ENCODE measurements around the gene SLC5A2.

The SLC5A2 gene

DNA sequence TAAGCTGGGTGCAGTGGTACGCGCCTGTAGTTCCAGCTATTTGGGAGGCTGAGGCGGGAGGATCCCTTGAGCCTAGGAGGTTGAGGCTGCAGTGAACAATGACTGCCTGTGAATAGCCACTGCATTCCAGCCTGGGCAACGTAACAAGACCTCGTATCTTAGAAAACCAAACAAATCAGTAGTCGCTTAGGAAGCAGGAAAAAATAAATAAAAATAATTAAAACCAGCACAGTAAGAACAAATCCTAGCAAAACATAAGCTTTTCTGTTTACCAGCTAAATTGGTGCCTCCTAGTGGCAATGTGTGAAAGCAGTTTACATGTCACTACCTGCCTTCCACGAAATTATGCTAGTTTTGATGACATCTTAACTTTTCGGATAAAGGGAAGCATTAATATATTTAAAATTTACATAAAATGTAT is 22.3 kb upstream of the SLC5A2 start:
- FAIRE-seq: peak; percentile 76

DNA sequence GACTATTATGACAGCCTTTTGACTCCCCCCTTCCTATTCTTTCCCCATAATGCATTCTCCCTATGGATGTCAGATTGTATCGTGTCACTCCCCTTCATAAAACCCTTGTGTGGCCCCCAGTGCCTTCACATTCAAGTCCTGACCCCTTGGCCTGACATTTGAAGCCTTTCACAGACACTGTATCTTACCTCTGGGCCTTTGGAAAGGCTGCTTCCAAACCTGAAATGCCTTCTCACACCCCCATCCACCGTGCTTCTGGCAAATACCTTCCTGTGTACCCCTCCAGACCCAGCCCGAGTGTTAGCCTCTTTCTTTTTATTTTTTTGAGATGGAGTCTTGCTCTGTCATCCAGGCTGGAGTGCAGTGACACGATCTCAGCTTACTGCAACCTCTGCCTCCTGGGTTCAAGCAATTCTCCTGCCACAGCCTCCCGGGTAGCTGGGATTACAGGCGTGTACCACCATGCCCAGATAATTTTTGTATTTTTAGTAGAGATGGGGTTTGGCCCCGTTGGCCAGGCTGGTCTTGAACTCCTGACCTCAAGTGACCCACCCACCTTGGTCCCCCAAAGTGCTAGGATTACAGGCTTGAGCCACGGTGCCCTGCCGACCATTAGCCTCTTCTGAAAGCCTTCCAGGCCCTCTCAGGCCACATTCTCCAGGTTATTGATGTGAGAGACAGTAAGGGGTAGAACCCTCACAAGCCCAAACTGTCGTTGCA is 21.6 kb upstream of the SLC5A2 start:
- FAIRE-seq: no peak

DNA sequence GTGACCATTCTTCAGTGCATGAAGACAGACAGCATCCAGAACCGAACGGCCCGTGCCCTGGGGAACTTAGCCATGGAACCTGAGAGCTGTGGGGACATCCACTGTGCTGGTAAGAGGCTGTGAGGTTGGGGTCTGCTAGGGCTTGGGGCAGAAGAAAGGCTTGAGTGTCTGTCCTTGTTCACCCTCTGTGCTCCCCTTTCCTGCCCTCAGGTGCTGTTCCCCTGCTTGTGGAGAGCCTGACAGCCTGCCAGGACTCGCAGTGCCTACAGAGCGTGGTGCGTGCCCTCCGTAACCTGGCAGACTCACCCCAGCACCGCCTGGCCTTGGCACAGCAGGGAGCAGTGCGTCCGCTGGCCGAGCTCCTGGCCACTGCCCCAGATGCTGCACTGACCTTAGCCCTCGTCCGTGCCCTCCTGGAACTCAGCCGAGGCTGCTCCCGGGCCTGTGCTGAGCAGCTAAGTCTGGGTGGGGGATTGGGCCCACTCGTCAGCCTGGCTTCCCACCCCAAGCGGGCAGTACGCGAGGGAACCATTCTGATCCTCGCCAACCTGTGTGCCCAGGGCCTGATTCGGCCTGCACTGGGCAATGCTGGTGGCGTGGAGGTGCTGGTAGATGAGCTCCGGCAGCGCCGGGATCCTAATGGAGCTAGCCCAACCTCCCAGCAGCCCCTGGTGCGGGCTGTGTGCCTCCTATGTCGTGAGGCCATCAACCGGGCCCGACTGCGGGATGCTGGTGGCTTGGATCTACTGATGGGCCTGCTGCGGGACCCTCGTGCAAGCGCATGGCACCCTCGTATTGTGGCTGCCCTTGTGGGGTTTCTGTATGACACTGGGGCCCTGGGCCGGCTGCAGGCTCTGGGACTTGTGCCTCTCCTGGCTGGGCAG is 20.8 kb upstream of the SLC5A2 start:
- FAIRE-seq: no peak

DNA sequence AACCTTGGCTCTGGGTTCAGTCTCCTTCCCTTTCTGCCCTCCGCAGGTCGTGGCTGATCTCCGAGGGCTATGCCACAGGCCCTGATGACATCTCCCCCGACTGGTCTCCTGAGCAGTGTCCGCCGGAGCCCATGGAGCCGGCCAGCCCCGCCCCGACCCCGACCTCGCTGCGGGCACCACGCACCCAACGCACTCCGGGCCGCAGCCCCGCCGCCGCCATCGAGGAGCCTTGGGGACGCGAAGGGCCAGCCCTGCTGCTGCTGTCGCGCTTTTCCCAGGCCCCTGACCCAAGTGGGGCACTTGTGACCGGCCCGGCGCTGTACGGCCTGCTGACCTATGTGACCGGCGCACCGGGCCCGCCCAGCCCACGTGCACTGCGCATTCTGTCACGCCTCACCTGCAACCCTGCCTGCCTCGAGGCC is 18.6 kb upstream of the SLC5A2 start:
- FAIRE-seq: no peak

DNA sequence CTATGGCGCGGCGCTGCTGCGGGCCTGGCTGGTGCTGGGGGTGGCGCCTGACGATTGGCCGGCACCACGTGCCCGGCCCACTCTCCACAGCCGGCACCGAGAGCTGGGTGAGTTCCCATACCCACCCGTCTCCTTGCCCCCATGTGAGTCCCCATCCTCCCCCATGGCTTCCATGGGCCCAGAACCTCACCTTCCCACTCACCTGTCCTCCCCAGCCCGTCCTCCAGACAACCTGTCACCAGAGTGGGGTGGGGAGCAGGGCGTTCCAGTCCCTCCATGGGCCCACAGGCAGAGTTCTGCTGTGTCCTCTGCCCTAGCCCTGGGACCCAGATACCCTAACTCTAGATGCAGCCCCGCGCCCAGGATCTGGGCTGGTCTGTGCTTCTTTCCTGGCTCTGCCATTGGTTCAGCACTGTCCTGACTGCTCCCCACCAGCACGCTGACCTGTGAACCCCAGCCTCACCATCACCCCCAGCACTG is 18.1 kb upstream of the SLC5A2 start:
- no peak for FAIRE-seq

DNA sequence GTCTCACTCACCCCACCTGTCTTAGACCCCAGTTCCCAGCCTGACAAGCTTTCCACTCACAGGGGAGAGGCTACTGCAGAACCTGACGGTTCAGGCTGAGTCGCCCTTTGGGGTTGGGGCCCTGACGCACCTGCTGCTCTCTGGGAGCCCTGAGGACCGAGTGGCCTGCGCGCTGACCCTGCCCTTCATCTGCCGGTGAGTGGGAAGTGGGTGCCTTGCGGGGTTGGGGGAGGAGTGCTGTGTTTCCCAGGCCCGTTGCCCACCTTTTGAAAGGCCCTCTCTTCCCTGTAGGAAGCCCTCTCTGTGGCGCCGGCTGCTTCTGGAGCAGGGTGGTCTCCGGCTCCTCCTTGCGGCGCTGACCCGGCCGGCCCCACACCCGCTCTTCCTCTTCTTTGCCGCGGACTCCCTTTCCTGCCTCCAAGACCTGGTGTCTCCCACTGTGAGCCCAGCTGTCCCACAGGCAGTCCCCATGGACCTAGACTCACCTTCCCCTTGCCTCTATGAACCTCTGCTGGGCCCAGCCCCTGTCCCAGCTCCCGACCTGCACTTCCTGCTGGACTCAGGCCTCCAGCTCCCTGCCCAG is 17.0 kb upstream of the SLC5A2 start:
- FAIRE-seq: no peak

DNA sequence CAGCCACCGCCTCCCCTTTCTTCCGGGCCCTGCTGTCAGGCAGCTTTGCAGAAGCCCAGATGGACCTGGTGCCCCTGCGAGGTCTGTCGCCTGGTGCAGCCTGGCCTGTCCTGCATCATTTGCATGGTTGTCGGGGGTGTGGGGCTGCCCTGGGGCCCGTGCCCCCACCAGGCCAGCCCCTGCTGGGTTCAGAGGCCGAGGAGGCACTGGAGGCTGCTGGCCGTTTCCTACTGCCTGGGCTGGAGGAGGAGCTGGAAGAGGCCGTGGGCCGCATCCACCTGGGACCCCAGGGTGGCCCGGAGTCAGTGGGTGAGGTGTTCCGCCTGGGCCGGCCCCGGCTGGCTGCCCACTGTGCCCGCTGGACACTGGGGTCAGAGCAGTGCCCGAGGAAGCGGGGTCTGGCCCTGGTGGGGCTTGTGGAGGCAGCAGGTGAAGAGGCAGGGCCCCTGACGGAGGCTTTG is 16.5 kb upstream of the SLC5A2 start:
- no peak for FAIRE-seq

DNA sequence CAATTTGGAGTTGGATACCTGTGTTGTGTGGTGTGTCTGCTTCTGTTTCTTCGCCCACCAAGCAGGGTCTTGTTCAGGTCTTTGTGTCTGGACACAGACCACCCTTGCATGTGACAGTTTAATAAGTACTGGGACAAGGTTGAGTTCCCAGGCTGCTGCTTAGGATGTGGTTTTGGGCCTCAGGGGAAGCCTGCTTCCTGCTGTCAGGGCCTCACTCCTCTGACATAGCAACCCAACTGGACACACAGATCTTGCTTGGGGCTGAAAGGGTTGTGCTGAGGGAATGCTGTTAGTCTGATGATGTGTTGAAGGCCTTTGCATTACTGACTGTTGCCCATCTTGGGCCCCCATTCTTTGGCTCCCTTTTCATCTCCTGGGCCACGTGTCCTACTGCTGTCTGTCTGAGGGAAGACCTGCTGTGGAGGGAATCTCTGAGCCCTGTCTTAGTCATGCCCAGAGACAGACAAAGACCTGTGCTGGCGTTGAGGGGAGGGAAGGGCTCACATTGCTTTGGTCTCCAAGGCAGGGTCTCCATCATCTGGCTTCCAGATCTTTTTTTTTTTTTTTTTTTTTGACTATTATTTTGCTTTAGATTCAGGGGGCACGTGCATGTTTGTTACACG is 15.7 kb upstream of the SLC5A2 start:
- FAIRE-seq: no peak

DNA sequence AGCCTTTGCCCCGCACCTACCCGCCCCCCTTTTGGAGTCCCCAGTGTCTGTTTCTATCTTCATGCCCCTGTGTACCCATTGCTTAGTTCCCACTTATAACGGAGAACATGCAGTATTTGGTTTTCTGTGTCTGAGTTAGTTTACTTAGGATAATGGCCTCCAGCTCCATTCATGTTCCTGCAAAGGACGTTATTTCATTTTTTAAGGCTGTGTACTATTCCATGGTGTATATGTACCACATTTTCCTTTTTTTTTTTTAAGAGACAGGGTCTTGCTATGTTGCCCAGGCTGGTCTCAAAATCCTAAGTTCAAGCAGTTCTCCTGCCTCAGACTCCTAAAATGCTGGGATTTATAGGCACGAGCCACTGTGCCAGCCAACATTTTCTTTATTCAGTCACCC is 15.1 kb upstream of the SLC5A2 start:
- no peak for FAIRE-seq

DNA sequence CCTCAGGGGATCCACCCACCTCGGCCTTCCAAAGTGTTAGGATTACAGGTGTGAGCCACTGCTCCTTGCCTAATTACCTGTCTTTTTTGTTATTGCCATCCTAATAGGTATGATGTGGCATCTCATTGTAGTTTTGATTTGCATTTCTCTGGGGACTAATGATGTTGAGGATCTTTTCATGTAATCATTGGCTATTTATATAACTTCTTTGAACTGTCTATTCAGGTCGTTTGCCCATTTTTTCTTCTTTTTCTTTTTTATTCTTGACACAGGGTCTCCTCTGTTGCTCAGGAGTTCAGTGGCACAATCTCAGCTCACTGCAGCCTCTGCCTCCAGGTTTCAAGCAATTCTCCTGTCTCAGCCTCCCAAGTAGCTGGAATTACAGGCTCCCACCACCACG is 12.3 kb upstream of the SLC5A2 start:
- FAIRE-seq: no peak

DNA sequence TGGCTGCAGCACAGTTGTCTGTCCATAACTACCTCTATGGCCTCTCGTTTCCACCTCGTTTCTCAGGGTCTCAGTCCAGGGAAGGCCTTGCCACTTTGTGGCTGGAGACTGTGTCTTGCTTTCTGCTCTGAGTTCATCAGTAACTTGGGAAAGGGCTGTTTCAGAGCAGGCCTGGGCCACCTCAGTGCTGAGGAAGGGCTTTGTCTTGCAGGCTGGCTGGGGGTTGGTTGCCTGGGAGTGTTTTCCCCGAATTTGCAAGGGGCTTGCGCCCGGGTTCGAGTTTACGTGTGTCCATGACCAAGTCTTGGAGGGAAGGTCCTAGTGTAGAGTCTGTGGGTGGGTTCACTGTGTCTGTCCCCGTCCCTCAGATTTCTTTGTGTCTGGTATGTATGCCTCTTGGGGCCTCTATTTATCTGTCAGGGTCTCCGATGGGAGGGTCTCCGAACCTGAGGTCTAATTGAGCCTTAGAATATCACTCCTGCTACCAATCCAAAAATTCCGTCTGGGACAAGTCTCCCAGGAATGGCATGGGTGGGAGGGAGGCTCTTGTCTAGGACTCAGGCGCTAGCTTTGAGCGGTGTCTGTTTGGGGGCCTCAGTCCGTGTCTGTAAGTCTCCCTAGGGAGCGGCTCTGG is 11.6 kb upstream of the SLC5A2 start:
- FAIRE-seq: no peak

DNA sequence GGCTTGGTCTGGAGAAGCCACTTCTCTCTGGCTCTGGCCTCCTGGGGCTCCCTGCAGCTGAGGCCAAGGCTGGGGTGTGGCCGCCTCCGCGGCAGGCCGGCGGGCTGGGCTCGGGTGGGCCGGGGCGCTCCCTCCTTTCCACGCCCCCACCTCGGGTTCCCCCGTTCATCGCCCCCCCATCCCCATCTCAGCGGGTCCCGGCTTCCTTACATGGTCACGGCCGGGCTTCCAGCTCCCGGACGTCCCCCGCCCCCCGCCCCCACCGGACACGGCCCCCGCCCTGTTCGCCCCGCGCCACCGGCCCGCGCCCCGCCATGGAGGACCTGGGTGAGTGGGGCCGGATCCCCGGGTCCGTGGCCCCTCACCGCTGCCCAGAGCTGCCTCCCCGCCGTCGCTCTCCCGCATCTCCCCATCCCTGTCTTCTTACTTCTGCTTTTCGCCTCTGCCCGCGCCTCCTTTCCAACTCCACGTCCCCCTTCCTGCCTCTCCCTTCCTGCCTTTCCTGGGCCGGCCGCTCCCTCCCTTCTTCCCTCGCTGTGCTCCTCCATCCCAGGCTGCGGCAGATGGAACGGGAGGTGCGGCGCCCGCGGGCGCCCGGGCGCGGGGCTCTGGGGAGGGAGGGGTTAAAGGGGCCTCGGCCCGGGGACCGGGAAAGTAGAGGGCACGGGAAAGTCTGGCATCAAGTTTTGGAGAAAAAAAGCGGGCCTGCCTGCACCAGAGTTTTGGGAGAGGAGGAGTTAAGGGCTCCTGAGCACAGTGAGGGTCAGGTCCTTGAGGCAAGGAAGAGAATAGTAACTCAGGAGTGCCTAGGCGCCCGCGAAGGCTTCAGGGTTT is 10.8 kb upstream of the SLC5A2 start, which contains the start of gene TGFB1I1:
Gene TGFB1I1, plus strand, starts transcription at position 278 of the 834 bp plus-strand sequence. Its CDS starts 37 bp downstream, at position 315.
- FAIRE-seq: no peak

DNA sequence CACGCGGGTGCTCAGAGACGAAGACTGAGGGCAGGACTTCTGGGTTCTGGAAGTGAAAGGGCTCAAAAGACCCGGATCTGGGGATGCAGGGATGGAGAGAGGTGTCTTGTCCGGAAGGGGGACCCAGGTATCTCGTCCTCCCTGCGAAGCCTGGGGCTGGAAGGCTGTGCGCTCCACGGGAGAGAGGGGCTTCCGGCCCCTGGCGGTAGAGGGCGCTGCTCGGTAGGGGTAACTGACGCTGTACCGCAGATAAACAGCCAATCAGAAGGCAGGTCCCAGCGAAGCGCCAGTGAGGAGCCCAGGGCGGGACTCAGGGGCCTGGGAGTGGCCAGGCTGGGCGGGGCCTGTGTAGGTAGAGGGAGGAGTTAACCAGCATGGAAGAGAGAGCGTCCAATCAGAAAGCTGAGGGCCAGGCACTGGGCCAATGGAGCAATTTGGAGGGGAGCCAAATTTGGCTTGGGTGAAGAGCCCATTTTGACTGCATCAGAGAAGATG is 10.2 kb upstream of the SLC5A2 start:
- no peak for FAIRE-seq

DNA sequence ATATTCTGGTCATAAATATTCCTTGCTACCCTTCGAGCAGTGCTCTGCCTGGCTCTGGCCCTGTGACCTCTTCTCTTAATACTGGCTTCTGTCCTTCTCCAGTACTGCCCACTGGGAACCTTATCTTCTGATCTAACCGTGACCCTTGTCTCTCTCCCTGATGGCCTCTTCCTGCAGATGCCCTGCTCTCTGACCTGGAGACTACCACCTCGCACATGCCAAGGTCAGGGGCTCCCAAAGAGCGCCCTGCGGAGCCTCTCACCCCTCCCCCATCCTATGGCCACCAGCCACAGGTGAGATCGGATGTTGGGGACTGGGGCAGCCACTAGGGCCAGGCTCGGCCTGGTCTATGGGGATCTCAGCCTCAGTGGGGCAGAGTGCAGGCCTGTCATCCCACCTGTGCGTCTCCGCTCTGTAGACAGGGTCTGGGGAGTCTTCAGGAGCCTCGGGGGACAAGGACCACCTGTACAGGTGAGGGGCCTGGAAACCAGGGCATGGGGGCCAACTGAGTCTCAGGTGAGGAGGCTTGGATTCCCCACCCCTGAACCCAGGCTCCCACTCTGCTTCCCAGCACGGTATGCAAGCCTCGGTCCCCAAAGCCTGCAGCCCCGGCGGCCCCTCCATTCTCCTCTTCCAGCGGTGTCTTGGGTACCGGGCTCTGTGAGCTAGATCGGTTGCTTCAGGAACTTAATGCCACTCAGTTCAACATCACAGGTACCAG is 9.5 kb upstream of the SLC5A2 start:
- FAIRE-seq: no peak

DNA sequence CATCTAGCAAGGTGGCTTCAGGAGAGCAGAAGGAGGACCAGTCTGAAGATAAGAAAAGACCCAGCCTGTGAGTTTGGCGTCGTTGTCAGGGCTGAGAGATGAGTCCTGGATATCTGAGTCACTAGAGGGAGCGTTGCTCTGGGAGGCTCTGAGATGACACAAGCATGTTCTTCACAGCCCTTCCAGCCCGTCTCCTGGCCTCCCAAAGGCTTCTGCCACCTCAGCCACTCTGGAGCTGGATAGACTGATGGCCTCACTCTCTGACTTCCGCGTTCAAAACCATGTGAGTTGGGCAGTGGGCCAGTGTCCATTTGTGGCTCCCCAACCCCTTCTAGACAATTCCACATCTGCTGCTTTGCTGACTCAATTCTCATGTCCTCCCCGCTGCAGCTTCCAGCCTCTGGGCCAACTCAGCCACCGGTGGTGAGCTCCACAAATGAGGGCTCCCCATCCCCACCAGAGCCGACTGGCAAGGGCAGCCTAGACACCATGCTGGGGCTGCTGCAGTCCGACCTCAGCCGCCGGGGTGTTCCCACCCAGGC is 8.7 kb upstream of the SLC5A2 start:
- no peak for FAIRE-seq

DNA sequence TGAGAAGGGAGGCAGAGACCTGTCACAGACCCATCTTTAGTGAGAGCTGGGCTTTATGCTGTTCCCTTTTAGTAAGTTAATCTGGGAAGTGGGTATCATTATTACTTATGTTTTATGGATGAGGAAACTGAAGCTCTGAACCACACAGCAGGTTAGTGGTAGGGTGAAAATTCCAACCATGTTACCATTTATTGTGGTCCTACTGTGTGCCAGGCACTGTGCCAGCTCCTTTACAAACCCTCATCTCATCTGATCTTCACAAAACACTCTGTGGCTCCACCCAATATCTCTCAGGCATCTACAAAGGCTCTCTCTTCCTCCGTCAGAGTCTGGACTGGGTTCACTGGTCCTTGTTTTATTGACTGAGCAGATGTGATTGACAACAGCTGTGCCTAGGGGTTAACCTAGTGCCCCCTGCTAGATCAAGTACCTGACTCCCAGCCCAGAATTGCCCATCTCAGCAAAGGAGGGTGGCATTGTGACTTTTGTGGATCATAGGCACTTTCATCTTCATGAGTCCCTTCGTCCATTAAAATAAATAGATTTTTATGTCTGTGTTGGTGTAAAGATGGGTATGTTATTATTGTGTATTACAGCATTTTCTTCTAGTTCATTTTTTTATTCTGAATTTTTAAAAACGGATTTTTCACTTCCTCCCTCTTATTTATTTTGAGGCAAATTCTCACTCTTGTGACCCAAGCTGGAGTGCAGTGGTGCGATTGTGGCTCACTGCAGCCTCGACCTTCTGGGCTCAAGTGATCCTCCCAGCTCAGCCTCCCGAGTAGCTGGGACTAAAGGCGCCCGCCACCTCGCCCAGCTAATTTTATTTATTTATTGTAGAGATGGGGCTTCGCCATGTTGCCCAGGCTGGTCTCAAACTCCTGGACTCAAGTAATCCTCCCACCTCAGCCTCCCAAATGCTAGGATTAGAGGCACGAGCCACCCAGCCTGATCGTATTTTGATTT is 7.9 kb upstream of the SLC5A2 start:
- no peak for FAIRE-seq

DNA sequence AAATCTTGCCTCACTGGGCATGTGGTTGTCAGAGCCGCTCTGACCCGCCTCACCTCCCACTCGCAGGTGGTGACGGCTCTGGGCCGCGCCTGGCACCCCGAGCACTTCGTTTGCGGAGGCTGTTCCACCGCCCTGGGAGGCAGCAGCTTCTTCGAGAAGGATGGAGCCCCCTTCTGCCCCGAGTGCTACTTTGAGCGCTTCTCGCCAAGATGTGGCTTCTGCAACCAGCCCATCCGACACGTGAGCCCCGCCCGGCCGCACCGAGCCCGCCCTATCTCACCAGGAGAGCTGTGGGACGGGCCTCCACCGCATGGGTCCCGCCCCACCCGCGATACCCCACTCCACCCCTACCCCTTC is 7.0 kb upstream of the SLC5A2 start:
- FAIRE-seq: no peak

DNA sequence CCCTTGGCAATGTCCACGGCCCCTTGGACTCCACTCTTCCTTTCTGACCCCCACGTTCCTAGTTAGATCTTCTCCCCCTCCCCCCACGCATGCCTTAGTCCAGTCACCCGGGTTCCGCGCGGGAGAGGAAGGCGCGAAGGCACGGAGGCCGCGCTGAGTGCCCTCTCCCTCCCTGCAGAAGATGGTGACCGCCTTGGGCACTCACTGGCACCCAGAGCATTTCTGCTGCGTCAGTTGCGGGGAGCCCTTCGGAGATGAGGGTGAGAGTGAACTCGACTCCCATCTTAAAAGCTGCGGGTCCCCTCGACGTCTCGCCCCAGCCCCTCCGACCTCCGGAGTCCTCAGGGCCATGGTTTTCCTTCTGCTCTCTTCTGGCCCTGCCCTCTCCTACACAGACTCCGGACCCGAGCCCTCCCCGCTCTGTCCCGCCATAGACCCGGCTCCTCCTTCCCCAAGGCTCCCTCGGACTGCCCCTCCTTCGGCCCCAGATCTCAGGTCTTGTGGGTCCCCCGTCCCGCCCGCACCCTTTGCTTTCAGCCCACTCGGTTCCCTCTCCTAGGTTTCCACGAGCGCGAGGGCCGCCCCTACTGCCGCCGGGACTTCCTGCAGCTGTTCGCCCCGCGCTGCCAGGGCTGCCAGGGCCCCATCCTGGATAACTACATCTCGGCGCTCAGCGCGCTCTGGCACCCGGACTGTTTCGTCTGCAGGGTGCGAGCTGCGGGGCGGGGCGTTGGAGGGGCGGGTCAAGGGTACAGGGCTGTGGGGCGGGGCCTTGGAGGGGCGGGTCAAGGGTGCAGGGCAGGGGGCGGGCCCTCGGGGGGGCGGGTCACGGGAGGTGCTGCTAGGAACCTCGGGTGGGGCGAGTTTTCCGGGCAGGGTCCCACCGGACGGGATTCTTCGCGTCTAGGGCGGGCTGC is 6.4 kb upstream of the SLC5A2 start:
- FAIRE-seq: no peak
